ENCODE results near the gene MAPKAPK2.

The MAPKAPK2 gene

GRCh38 chr1:206668351-206668750 is 16.4 kb upstream of the MAPKAPK2 start:
- peaks cover 42 to 51% of the 10 kb centered on the region in 2 donors for H3K4me1 ChIP-seq (ENCODE audit: control insufficient read depth in 1 of 2, insufficient read depth in 2 of 2, low read length in 2 of 2)
- H3K4me3 ChIP-seq (ENCODE audit: low read depth in 1 of 2, low read length in 2 of 2), result no peak overlapping the region
- no peaks in the 10 kb centered on the region for H3K9me3 ChIP-seq (ENCODE audit: control insufficient read depth in 1 of 2, low read length in 2 of 2)
- no peak overlapping the region for H3K27ac ChIP-seq (ENCODE audit: low read depth, low read length)
- no peak overlapping the region for H3K9ac ChIP-seq (ENCODE audit: low read depth in 1 of 2, low read length in 2 of 2)
- no peaks in the 10 kb centered on the region for H3K27me3 ChIP-seq (ENCODE audit: control insufficient read depth in 1 of 2, insufficient read depth in 2 of 2, low read length in 2 of 2)
- H3K36me3 ChIP-seq (ENCODE audit: control insufficient read depth in 1 of 2, insufficient read depth in 2 of 2, low read length in 2 of 2), result no peaks in the 10 kb centered on the region

- no peaks in the 10 kb centered on the region for H3K27me3 ChIP-seq (ENCODE audit: control insufficient read depth in 1 of 2, insufficient read depth in 2 of 2, low read length in 2 of 2)
- no peak overlapping the region for H3K4me3 ChIP-seq (ENCODE audit: low read depth in 1 of 2, low read length in 2 of 2)
- H3K4me1 ChIP-seq (ENCODE audit: control insufficient read depth in 1 of 2, insufficient read depth in 2 of 2, low read length in 2 of 2), result peaks cover 42 to 54% of the 10 kb centered on the region in 2 donors
- no peaks in the 10 kb centered on the region for H3K9me3 ChIP-seq (ENCODE audit: control insufficient read depth in 1 of 2, low read length in 2 of 2)
- no peak overlapping the region for H3K27ac ChIP-seq (ENCODE audit: low read depth, low read length)
- no peak overlapping the region for H3K9ac ChIP-seq (ENCODE audit: low read depth in 1 of 2, low read length in 2 of 2)
- H3K36me3 ChIP-seq (ENCODE audit: control insufficient read depth in 1 of 2, insufficient read depth in 2 of 2, low read length in 2 of 2), result no peaks in the 10 kb centered on the region
Measured at GRCh38 chr1:206668874-206669410, 15.8 kb upstream of the MAPKAPK2 start.

- peak overlapping the region; percentile 22 to 31 for H3K4me3 ChIP-seq (ENCODE audit: low read depth in 1 of 2, low read length in 2 of 2)
- no peaks in the 10 kb centered on the region for H3K27me3 ChIP-seq (ENCODE audit: control insufficient read depth in 1 of 2, insufficient read depth in 2 of 2, low read length in 2 of 2)
- peak overlapping the region; percentile 71 for H3K27ac ChIP-seq (ENCODE audit: low read depth, low read length)
- H3K36me3 ChIP-seq (ENCODE audit: control insufficient read depth in 1 of 2, insufficient read depth in 2 of 2, low read length in 2 of 2), result no peaks in the 10 kb centered on the region
- peaks cover 49 to 53% of the 10 kb centered on the region in 2 donors for H3K4me1 ChIP-seq (ENCODE audit: control insufficient read depth in 1 of 2, insufficient read depth in 2 of 2, low read length in 2 of 2)
- no peaks in the 10 kb centered on the region for H3K9me3 ChIP-seq (ENCODE audit: control insufficient read depth in 1 of 2, low read length in 2 of 2)
- peak overlapping the region in 1 of 2 donors; percentile 15 for H3K9ac ChIP-seq (ENCODE audit: low read depth in 1 of 2, low read length in 2 of 2)
Measured at GRCh38 chr1:206672011-206672688, 12.6 kb upstream of the MAPKAPK2 start.

- peak overlapping the region; percentile 31 to 37 for H3K4me3 ChIP-seq (ENCODE audit: low read depth in 1 of 2, low read length in 2 of 2)
- peak overlapping the region; percentile 7 to 15 for H3K9ac ChIP-seq (ENCODE audit: low read depth in 1 of 2, low read length in 2 of 2)
- H3K27me3 ChIP-seq (ENCODE audit: control insufficient read depth in 1 of 2, insufficient read depth in 2 of 2, low read length in 2 of 2), result no peaks in the 10 kb centered on the region
- H3K4me1 ChIP-seq (ENCODE audit: control insufficient read depth in 1 of 2, insufficient read depth in 2 of 2, low read length in 2 of 2), result peaks cover 44 to 48% of the 10 kb centered on the region in 2 donors
- H3K9me3 ChIP-seq (ENCODE audit: control insufficient read depth in 1 of 2, low read length in 2 of 2), result no peaks in the 10 kb centered on the region
- peak overlapping the region; percentile 71 for H3K27ac ChIP-seq (ENCODE audit: low read depth, low read length)
- no peaks in the 10 kb centered on the region for H3K36me3 ChIP-seq (ENCODE audit: control insufficient read depth in 1 of 2, insufficient read depth in 2 of 2, low read length in 2 of 2)
Measured at GRCh38 chr1:206672844-206673758, 11.6 kb upstream of the MAPKAPK2 start.

- peak overlapping the region in 1 of 2 donors; percentile 6 for H3K9ac ChIP-seq (ENCODE audit: low read depth in 1 of 2, low read length in 2 of 2)
Measured at GRCh38 chr1:206674236-206674635, 10.5 kb upstream of the MAPKAPK2 start.

GRCh38 chr1:206674745-206675175 is 9.9 kb upstream of the MAPKAPK2 start:
- no peaks in the 10 kb centered on the region for H3K36me3 ChIP-seq (ENCODE audit: control insufficient read depth in 1 of 2, insufficient read depth in 2 of 2, low read length in 2 of 2)
- H3K9ac ChIP-seq (ENCODE audit: low read depth in 1 of 2, low read length in 2 of 2), result peak overlapping the region; percentile 6 to 16
- H3K9me3 ChIP-seq (ENCODE audit: control insufficient read depth in 1 of 2, low read length in 2 of 2), result no peaks in the 10 kb centered on the region
- peaks cover 43 to 54% of the 10 kb centered on the region in 2 donors for H3K4me1 ChIP-seq (ENCODE audit: control insufficient read depth in 1 of 2, insufficient read depth in 2 of 2, low read length in 2 of 2)
- H3K27ac ChIP-seq (ENCODE audit: low read depth, low read length), result peak overlapping the region; percentile 55
- H3K27me3 ChIP-seq (ENCODE audit: control insufficient read depth in 1 of 2, insufficient read depth in 2 of 2, low read length in 2 of 2), result no peaks in the 10 kb centered on the region
- H3K4me3 ChIP-seq (ENCODE audit: low read depth in 1 of 2, low read length in 2 of 2), result no peak overlapping the region

More at GRCh38 chr1:206674236-206674635, 10.5 kb upstream of the MAPKAPK2 start:
- Histone ChIP-seq H3K27ac (ENCODE audit: low read depth, low read length) (no peak overlapping the region), H3K4me3 (ENCODE audit: low read depth in 1 of 2, low read length in 2 of 2) (no peak overlapping the region), H3K4me1 (ENCODE audit: control insufficient read depth in 1 of 2, insufficient read depth in 2 of 2, low read length in 2 of 2) (peaks cover 41 to 50% of the 10 kb centered on the region in 2 donors), H3K27me3 (ENCODE audit: control insufficient read depth in 1 of 2, insufficient read depth in 2 of 2, low read length in 2 of 2) (no peaks in the 10 kb centered on the region), H3K36me3 (ENCODE audit: control insufficient read depth in 1 of 2, insufficient read depth in 2 of 2, low read length in 2 of 2) (no peaks in the 10 kb centered on the region), H3K9me3 (ENCODE audit: control insufficient read depth in 1 of 2, low read length in 2 of 2) (no peaks in the 10 kb centered on the region)

- H3K4me1 ChIP-seq (ENCODE audit: control insufficient read depth in 1 of 2, insufficient read depth in 2 of 2, low read length in 2 of 2), result peaks cover 56 to 69% of the 10 kb centered on the region in 2 donors
- no peak overlapping the region for H3K4me3 ChIP-seq (ENCODE audit: low read depth in 1 of 2, low read length in 2 of 2)
- H3K36me3 ChIP-seq (ENCODE audit: control insufficient read depth in 1 of 2, insufficient read depth in 2 of 2, low read length in 2 of 2), result no peaks in the 10 kb centered on the region
- H3K27me3 ChIP-seq (ENCODE audit: control insufficient read depth in 1 of 2, insufficient read depth in 2 of 2, low read length in 2 of 2), result no peaks in the 10 kb centered on the region
- no peak overlapping the region for H3K27ac ChIP-seq (ENCODE audit: low read depth, low read length)
- H3K9me3 ChIP-seq (ENCODE audit: control insufficient read depth in 1 of 2, low read length in 2 of 2), result no peaks in the 10 kb centered on the region
- no peak overlapping the region for H3K9ac ChIP-seq (ENCODE audit: low read depth in 1 of 2, low read length in 2 of 2)
Measured at GRCh38 chr1:206676499-206676898, 8.2 kb upstream of the MAPKAPK2 start.

- Histone ChIP-seq H3K4me3 (ENCODE audit: low read depth in 1 of 2, low read length in 2 of 2) (no peak overlapping the region), H3K4me1 (ENCODE audit: control insufficient read depth in 1 of 2, insufficient read depth in 2 of 2, low read length in 2 of 2) (peaks cover 52 to 68% of the 10 kb centered on the region in 2 donors), H3K36me3 (ENCODE audit: control insufficient read depth in 1 of 2, insufficient read depth in 2 of 2, low read length in 2 of 2) (no peaks in the 10 kb centered on the region), H3K27ac (ENCODE audit: low read depth, low read length) (no peak overlapping the region), H3K9me3 (ENCODE audit: control insufficient read depth in 1 of 2, low read length in 2 of 2) (no peaks in the 10 kb centered on the region), H3K27me3 (ENCODE audit: control insufficient read depth in 1 of 2, insufficient read depth in 2 of 2, low read length in 2 of 2) (no peaks in the 10 kb centered on the region), H3K9ac (ENCODE audit: low read depth in 1 of 2, low read length in 2 of 2) (no peak overlapping the region)
Measured at GRCh38 chr1:206678490-206678889, 6.2 kb upstream of the MAPKAPK2 start.

GRCh38 chr1:206679738-206680211 is 4.9 kb upstream of the MAPKAPK2 start:
- H3K27ac ChIP-seq (ENCODE audit: low read depth, low read length), result no peak overlapping the region
- H3K9me3 ChIP-seq (ENCODE audit: control insufficient read depth in 1 of 2, low read length in 2 of 2), result no peaks in the 10 kb centered on the region

GRCh38 chr1:206680279-206680678 is 4.4 kb upstream of the MAPKAPK2 start:
- H3K4me3 ChIP-seq (ENCODE audit: low read depth in 1 of 2, low read length in 2 of 2), result no peak overlapping the region
- no peak overlapping the region for H3K27ac ChIP-seq (ENCODE audit: low read depth, low read length)
- no peaks in the 10 kb centered on the region for H3K36me3 ChIP-seq (ENCODE audit: control insufficient read depth in 1 of 2, insufficient read depth in 2 of 2, low read length in 2 of 2)
- no peaks in the 10 kb centered on the region for H3K27me3 ChIP-seq (ENCODE audit: control insufficient read depth in 1 of 2, insufficient read depth in 2 of 2, low read length in 2 of 2)
- H3K4me1 ChIP-seq (ENCODE audit: control insufficient read depth in 1 of 2, insufficient read depth in 2 of 2, low read length in 2 of 2), result peaks cover 45 to 61% of the 10 kb centered on the region in 2 donors
- no peaks in the 10 kb centered on the region for H3K9me3 ChIP-seq (ENCODE audit: control insufficient read depth in 1 of 2, low read length in 2 of 2)
- H3K9ac ChIP-seq (ENCODE audit: low read depth in 1 of 2, low read length in 2 of 2), result no peak overlapping the region

More at GRCh38 chr1:206679738-206680211, 4.9 kb upstream of the MAPKAPK2 start:
- Histone ChIP-seq H3K4me1 (ENCODE audit: control insufficient read depth in 1 of 2, insufficient read depth in 2 of 2, low read length in 2 of 2) (peaks cover 50 to 66% of the 10 kb centered on the region in 2 donors), H3K9ac (ENCODE audit: low read depth in 1 of 2, low read length in 2 of 2) (no peak overlapping the region), H3K36me3 (ENCODE audit: control insufficient read depth in 1 of 2, insufficient read depth in 2 of 2, low read length in 2 of 2) (no peaks in the 10 kb centered on the region), H3K4me3 (ENCODE audit: low read depth in 1 of 2, low read length in 2 of 2) (peak overlapping the region in 1 of 2 donors; percentile 17), H3K27me3 (ENCODE audit: control insufficient read depth in 1 of 2, insufficient read depth in 2 of 2, low read length in 2 of 2) (no peaks in the 10 kb centered on the region)
